ENCODE data around the gene CDKN2B. TPM values are rescaled to one million over a fixed set of nuclear protein-coding genes. Genes with fewer than 3 reads are reported as not detected.

The CDKN2B gene
- total RNA-seq, 2 donors from 2014 or later: 2.5 to 3.9 TPM

DNA sequence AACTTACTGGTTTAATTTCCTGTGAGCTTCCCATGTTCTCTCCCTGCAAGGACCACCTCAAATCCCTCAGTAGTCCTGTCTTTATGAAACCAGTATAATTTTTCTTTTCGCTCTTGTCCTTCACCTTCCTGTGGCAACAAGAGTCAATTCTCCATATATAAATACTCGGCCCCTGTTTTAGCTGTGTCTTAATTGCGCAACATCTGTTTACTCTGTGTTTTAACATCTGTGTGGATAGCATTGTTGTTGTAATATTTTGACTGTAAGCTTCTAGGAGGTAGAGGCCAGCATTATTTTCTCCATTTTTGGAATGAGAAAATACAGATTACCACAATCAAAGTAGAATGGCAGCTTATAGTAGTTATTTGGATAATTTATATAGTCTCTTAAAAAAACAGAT lies 30.2 kb upstream of the CDKN2B start:
- Histone ChIP-seq H3K27ac (no peak overlapping the region), H3K4me3 (no peak overlapping the region), H3K27me3 (no peaks in the 10 kb centered on the region), H3K36me3 (no peaks in the 10 kb centered on the region), H3K9me3 (no peaks in the 10 kb centered on the region), H3K4me1 (no peaks in the 10 kb centered on the region)
- no peak for DNase-seq (ENCODE audit: low spot score)
- TF ChIP-seq, protein P1, sequence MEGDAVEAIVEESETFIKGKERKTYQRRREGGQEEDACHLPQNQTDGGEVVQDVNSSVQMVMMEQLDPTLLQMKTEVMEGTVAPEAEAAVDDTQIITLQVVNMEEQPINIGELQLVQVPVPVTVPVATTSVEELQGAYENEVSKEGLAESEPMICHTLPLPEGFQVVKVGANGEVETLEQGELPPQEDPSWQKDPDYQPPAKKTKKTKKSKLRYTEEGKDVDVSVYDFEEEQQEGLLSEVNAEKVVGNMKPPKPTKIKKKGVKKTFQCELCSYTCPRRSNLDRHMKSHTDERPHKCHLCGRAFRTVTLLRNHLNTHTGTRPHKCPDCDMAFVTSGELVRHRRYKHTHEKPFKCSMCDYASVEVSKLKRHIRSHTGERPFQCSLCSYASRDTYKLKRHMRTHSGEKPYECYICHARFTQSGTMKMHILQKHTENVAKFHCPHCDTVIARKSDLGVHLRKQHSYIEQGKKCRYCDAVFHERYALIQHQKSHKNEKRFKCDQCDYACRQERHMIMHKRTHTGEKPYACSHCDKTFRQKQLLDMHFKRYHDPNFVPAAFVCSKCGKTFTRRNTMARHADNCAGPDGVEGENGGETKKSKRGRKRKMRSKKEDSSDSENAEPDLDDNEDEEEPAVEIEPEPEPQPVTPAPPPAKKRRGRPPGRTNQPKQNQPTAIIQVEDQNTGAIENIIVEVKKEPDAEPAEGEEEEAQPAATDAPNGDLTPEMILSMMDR (IDR thresholded peaks at IDR 0.05): no peak

DNA sequence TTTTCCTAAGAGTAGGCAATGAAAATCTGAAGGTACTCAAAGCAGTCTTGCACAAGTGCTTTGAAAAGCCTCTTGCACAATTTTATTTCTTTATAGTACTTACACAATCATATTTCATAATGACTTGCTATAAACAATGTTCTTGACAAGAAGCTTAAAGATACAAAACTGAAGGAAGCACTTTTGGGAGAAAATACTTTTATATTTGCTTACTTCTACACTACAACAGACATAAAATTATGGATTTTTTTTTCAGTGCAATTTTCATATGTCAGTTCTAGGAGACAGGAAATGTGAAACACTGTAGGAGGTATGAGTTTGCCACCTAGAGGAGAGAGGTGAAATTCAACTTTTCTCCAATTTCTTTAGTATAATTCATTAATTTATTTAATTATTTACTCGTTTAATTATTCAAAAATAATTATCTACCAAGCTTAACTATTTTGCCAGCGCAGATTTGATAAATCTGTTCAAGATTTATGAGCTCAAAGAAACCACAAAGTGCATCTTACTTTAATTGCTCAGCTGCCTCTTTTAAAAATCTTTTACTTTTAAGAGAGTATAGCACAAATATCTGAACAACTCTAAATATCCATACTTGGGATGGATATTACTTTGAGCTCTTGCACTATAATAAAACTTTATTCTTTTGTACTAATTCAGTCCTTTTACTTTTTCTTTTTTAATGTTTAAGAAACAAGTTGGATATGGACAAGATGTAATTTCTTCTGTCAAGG lies 29.0 kb upstream of the CDKN2B start:
- DNase-seq (ENCODE audit: low spot score): no peak
- TF ChIP-seq, protein P1 (IDR thresholded peaks at IDR 0.05): peak in 1 of 2 donors; percentile 59

DNA sequence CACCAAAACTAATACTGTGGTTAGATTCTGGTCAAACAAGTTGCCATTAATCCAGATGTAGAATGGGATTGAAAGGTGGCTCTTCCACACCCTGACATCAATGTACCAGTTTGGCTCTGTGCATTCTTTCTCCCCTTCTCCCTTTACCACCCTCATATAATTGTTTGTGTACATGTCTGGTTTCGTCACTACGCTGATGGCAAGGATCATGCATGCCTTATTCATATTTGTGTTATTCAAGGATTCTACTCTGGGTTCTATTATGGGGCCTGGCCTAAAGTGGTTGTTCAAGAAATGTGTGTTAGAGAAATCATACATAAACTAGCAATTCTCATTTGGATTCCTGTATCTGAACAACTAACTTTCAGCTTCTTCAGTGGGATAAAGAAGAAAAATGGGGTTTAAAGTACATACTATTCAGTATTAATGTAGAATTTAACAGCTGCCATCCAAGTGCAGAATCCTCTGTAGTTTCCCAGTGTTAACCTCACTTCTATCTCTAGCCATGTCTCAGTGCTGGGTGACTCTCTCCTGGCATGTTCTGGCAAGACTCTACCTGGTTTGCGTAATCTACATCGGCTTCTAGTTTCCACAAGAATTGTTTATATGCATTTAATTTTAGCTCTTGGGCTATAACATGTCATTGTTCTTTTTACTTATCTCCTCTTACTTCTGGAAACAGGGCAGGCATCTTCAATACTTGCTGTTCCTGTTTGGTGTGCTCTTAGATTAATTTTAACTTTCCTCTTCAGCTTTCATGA lies 27.9 kb upstream of the CDKN2B start:
- Histone ChIP-seq H3K27ac (no peak overlapping the region), H3K27me3 (no peaks in the 10 kb centered on the region), H3K4me1 (no peaks in the 10 kb centered on the region), H3K36me3 (no peaks in the 10 kb centered on the region), H3K9me3 (no peaks in the 10 kb centered on the region), H3K4me3 (no peak overlapping the region)
- no peak for DNase-seq (ENCODE audit: low spot score)
- TF ChIP-seq, protein P1 (IDR thresholded peaks at IDR 0.05): no peak

More for the DNA sequence above, 29.0 kb upstream of the CDKN2B start:
- Histone ChIP-seq H3K27me3 (no peaks in the 10 kb centered on the region), H3K36me3 (no peaks in the 10 kb centered on the region), H3K4me1 (no peaks in the 10 kb centered on the region), H3K9me3 (no peaks in the 10 kb centered on the region), H3K27ac (no peak overlapping the region), H3K4me3 (no peak overlapping the region)

DNA sequence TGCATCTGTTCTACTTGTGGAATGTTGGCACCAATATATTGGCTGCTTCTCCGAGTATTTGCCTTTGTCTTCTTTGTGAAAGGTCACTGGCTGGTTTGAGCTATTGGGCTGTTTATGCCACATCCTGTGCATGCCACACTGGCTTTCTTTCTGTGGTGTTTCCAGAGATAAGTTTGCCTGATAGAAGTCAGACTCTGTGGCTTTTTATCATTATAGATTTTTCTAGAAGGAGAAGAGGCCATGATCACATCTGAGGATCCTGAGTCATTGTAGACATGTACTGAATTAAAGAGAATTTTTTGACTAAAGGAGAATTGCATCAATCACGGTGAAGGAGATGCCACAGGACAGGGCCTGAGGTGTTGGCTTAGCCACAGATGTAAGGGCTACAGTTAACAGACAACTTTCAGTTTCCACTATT lies 26.5 kb upstream of the CDKN2B start:
- Histone ChIP-seq H3K27ac (no peak overlapping the region), H3K36me3 (no peaks in the 10 kb centered on the region), H3K4me1 (no peaks in the 10 kb centered on the region), H3K9me3 (no peaks in the 10 kb centered on the region), H3K27me3 (no peaks in the 10 kb centered on the region), H3K4me3 (no peak overlapping the region)
- TF ChIP-seq, protein P1 (IDR thresholded peaks at IDR 0.05): no peak
- DNase-seq (ENCODE audit: low spot score): no peak

DNA sequence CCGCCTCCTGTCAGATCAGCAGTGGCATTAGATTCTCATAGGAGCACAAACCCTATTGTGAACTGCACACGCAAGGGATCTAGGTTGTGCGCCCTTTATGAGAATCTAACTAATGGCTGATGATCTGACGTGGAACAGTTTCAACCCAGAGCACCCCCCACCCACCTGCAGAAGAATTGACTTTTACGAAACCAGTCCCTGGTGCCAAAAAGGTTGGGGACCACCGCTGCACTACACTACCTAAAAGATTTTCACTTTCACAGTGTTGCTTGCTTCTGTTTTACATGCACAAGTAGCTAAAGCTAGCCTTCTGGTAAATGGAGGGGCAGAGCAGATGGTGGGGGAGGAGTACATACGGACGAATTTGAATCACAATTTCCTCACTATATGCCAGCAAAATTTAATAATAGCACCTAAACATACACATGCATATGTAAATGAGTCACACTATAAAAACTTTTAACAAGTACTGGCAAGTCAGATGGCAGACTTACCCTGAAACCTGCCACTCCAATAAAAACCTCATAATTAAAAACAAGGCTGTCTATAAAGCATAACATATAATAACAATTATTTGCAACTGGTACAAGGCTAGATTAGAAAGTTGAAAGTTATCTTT lies 24.0 kb upstream of the CDKN2B start:
- TF ChIP-seq, protein P1 (IDR thresholded peaks at IDR 0.05): no peak
- H3K36me3 ChIP-seq: no peaks in the 10 kb centered on the region
- H3K27me3 ChIP-seq: no peaks in the 10 kb centered on the region
- no peak for DNase-seq (ENCODE audit: low spot score)
- no peak overlapping the region for H3K27ac ChIP-seq
- H3K4me3 ChIP-seq: no peak overlapping the region
- H3K4me1 ChIP-seq: no peaks in the 10 kb centered on the region
- H3K9me3 ChIP-seq: no peaks in the 10 kb centered on the region

All from right atrium auricular region (tissue), 2 donors.